H1 (cell line): Measurements from ENCODE around the gene RPS6KB2. TPM values are rescaled to one million over a fixed set of nuclear protein-coding genes. Genes with fewer than 3 reads are reported as not detected.

Experiments used
- BRCA1 ChIP-seq: IDR thresholded peaks from 2 replicates; pipeline ENCODE4 v1.6.1; 2012; ENCODE audit warnings: low read depth, low read length, improper control_type of control experiment
- CHD2 ChIP-seq: IDR thresholded peaks from 2 replicates; pipeline ENCODE4 v1.6.1; 2012; ENCODE audit warnings: low read length, improper control_type of control experiment
- POU5F1 ChIP-seq: IDR thresholded peaks from 2 replicates; pipeline ENCODE4 v1.6.1; 2011; ENCODE audit warnings: low read depth, mild to moderate bottlenecking, low read length, moderate library complexity
- RXRA ChIP-seq: IDR thresholded peaks from 2 replicates; pipeline ENCODE4 v1.6.1; 2011; ENCODE audit warnings: low read depth, mild to moderate bottlenecking, low read length, moderate library complexity; ENCODE audit not compliant: insufficient read depth
- polyA plus RNA-seq, 7 experiments: library from polyadenylated mRNA; depleted of rRNA in 3 of 7; stranded (reverse) in 5 of 7; unstranded in 2 of 7; fragments of >200 nt in 5 of 7; fragments of 200-250 nt in 2 of 7; gene quantifications; 1 replicate in 5 of 7; 2 replicates in 1 of 7; 4 replicates in 1 of 7; pipeline versions ENCODE4 v1.2.1 to v1.2.3, GENCODE V29; 2011 to 2013; ENCODE audit warnings: missing spikeins in 2 of 7, mixed read lengths in 2 of 7
- total RNA-seq: library from RNA; stranded (reverse); fragmentation: NEBNext Ultra II Directional; extraction: Animal tissue kit (Norgen Biotek cat#: 25700); gene quantifications from 2 replicates; pipeline ENCODE4 v1.2.1, GENCODE V29; 2021

RPS6KB2 gene
- total and polyA plus RNA-seq, 2 of the 8 experiments (the other 6 are each of a cell fraction or from before 2014, with no cell fraction given): 41.0 to 47.1 TPM

DNA sequence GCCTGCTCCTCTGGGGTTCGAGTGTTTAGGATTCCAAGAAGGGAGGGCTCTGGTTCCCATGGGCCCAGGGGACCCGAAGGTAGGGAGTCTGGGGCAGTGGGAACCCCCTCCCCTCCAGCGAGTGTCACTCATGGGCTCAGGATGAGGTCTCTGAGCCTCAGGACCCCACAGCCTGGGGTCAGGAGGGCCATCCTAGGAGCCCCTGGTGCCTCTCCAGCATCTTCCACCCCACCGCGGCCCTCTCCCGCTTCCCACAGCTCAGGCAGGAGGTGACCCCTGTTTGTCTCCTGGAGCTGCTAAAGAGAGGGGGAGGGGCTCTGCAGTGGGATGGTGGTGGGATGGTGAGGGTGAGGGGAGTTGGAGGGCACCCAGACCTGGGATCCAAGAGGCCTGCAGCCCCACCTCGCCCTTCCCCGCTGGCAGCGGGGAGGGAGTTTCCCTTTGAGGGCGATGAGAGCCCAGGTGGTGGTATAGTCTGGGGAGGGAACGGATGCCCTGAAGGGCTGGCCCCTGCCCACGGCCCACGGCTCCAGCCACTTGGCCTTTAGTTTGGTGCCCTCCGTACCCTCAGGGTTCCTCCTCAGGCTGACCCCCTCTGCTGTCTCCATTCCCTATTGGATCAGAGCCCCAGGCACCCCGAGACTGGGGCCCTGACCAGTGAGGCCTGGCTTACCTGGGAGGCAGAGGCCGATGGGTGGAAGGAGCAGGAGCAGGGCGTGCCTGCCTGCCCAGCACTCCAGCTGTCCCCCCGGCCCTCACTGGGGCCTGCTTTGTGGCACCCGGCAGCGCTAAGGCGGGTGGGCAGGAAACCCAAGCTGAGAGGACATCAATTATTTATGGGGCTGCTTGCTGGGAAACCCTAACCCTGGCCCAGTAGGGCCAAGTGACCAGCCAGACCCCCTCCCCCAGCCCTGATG is 25.8 kb downstream of the RPS6KB2 start (continued):
- TF ChIP-seq BRCA1 (no peak), CHD2 (no peak), RXRA (no peak), POU5F1 (no peak)
